GM18508 (cell line): Measurements from ENCODE around the gene AIDA.
A peak's percentile ranks its signal among the peaks of the same experiment; 100 is the strongest.
"Not testable (repeated sequence)": the region's sequence is repeated elsewhere in the genome, so short reads cannot be mapped to it uniquely, and the experiment has no call there.

Experiments
- ATAC-seq: cut with Tn5 transposase; IDR thresholded peaks from one replicate; pipeline ENCODE4 v1.9.1; 2021; ENCODE audit warnings: moderate number of reproducible peaks; ENCODE audit not compliant: insufficient read depth, unreplicated experiment

The AIDA gene

GRCh38 chr1:222713091-222713961, 1.0 kb upstream of the AIDA start:
- ATAC-seq = peak; percentile 38

DNA sequence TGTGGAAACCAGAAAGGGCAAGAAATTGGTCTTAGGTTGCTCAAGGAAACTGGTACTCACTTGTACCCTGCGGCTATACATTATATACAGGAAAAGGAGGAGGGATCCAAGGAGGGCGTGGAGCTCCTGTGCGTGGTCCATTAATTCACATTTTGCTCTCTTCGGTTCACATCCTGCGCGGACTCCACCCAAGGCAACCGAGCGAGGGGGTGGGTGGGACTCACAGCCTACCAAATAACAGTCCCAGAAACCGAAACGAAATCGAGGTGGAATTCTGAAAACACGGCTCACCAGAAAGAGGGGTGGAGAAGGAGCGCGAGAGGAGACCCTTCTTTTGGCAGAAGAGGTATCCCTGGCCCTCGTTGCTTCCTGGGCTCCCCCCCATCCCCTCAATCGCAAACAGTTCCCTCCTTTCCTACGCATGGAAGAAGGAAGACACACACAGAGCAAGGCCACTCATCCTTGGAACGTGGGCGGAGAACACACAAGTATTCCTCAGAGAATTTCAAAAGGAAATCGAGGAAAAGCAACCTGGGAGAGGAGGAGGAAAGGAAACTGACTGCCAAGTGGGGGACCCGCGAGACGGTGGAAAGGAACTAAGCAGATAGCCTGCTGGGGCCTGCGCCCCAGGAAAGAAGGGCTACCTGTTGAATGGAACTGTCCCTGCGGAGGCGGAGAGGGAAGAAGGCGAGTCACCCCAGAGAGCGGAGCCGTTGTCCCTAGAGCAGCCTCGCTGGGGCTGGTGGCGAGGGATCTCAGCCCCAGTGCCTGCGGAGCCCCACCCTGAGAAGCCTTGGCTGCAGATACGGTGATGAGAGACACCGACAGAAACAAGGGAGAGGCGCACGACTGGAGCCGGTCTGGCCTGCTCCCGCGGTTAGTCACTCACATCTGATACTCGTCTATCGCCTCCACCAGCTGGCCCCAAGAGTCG, 705 bp downstream of the AIDA start:
- peak; percentile 20 for ATAC-seq

- ATAC-seq = no peak
Measured at GRCh38 chr1:222709700-222710153, 2.6 kb downstream of the AIDA start.

- no peak for ATAC-seq
Measured at GRCh38 chr1:222706815-222707214, 5.5 kb downstream of the AIDA start.

GRCh38 chr1:222704260-222704659, 8.0 kb downstream of the AIDA start:
- no peak for ATAC-seq

DNA sequence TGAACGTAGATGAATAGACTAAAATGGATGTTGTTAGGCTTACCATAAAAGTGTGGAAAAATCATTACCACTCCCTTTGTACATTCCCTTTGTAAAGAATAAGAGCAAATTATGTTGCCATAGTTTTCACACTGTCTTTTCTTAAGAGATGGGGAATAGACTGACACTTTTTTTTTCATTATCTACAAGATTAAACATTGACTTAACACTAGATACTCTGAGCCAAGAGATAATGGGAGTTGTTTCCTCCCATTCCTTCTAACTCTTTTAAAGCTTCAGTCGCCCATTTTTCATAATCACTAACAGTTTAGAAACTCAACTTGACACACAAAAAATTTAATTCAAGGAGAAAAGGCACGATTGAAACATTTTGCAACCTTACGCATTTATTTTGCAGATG, 10.1 kb downstream of the AIDA start:
- ATAC-seq = no peak

DNA sequence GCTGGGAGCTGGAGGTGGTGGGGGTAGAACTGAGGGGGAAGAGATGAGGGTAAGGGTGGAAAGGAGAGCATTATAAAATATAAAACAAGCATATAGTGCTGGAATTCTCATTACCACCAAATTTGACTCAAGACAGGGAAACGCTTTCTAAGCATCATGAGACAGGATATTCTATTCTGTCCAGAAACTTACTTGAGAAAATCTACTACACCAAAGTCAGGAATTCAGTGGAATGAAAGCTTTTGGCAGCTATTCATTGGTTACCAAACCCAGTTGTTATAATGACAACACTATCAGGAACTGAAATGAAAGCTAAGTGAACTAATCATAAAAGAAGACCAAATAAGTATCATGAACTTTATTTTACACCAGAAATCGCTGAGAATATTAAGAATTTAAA, 14.5 kb downstream of the AIDA start:
- no peak for ATAC-seq

DNA sequence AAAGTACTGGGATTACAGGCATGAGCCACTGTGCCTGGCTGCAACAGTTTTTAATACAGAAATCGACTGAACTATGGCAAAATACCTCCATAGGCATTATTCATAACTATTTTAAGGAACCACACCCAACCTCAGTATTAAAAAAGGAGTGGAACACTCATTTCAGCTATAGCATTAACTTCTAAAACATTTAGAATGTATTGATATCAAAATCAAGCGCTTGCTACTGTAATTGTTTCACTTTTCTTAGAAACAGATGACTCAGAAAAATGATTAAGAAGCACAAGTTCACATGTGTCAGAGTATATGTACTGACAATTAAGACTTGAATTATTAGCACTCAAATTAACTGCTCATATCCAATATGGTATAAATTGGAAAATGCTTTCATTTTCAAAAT, 15.1 kb downstream of the AIDA start:
- ATAC-seq = no peak

DNA sequence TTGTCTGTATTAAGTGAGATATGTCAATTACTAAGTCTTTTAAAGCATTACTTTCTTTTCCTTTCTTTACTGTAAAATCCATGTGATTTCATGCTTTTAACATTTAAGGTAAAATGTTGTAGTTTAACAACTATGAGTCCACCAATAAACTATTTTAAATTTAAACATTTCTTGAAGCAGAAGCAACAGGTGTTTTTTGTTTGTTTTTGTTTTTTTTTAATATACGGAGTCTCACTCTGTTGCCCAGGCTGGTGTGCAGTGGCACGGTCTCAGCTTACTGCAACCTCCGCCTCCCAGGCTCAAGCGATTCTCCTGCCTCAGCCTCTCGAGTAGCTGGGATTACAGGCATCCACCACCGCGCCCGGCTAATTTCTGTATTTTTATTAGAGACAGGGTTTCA, 15.6 kb downstream of the AIDA start:
- no peak for ATAC-seq

DNA sequence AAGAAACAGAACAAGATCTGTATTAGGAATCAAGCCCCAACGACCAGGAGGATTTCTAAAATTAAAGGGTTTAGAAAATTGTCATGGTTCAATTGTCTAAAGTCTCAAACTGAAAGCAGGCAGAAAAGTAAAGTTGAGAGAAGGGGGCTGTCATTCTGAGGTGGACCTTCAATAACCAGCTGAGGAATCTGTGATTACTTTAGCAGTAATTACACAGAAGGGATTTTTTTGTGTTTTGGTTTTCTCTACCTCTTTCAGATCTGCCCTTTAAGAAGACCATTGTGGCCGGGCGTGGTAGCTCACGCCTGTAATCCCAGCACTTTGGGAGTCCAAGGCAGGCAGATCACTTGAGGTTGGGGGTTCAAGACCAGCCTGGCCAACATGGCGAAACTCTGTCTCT, 17.4 kb downstream of the AIDA start:
- no peak for ATAC-seq

GRCh38 chr1:222691016-222691415, 21.3 kb downstream of the AIDA start:
- no peak for ATAC-seq

DNA sequence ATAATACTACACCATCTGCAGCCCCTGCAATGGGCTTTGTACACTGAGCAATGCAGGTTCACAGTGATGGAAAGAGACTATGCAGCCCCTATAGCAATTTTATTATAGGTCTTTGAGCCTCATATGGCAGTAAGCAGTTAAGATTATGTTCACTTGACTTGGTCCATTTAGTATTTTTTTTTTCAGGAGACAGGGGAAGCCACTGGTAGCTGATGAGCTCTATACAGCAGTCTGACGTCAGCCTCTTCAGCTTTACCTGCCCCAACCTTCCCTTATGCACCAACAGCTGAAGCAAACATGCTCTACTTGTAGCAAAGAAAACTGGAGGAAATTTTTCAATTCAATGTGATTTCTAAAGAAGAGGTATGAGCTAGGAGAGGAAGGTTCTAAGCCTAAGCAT, 32.2 kb downstream of the AIDA start:
- ATAC-seq = no peak

DNA sequence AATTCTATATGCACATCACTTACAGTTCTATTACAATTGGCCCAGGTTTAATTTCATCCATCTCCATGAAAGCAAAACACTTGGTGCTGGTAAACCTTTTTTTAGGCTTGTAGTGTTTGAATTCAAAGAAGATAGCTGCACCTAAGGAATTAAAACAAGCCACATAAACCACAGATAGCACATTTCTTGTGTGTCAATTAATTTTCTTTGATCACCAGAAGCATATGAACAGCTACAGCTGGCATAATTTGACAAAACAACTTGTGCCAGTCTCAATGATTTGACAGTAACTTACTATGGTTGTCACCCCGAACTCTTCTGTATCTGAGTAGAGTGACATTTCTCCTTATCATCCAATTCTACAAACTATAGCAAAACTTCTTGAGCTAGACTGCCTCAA, 42.2 kb downstream of the AIDA start:
- ATAC-seq = no peak

- ATAC-seq = not testable (repeated sequence)
Measured at GRCh38 chr1:222669107-222669506, 43.2 kb downstream of the AIDA start.

DNA sequence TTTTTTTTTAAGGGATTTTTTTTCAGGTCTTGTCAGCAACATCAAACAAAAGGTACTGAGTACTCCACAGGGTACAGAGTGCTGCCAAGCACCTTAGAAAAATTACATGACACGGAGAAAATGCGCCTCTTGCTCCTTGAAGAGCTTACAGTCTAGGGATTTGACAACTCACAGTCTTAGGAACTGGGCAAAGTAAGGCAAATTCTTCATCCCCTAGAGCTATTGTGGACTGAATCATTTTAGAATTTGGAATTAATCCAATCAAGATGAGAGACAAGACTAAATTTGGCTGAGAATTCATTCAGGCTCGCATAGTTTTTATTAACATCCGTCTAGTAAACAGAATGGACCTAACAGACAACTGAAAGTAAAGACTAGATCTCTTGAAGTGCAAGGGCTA, 44.1 kb downstream of the AIDA start:
- not testable (repeated sequence) for ATAC-seq

DNA sequence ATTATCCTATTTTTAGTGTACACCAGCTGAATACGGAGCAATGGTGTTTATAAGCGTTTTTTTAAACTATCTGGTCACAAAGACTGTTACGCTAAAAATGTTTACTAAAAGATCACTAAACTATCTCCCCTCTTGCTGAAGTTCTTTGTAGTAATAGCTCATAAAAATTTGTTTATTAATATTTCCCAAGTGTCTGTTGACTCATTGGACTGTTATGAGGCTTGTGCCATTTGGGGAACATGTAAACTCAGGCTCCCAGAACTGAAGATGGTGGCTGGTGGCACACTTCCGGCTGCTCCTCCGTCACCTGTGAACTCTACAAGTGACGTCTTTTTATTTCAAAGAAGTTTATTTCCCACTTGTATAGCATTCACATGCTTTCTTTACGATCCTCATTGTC, 46.3 kb downstream of the AIDA start:
- no peak for ATAC-seq

- ATAC-seq = no peak
Measured at GRCh38 chr1:222663431-222663934, 48.8 kb downstream of the AIDA start.

GRCh38 chr1:222657899-222658298, 54.4 kb downstream of the AIDA start:
- ATAC-seq = no peak

DNA sequence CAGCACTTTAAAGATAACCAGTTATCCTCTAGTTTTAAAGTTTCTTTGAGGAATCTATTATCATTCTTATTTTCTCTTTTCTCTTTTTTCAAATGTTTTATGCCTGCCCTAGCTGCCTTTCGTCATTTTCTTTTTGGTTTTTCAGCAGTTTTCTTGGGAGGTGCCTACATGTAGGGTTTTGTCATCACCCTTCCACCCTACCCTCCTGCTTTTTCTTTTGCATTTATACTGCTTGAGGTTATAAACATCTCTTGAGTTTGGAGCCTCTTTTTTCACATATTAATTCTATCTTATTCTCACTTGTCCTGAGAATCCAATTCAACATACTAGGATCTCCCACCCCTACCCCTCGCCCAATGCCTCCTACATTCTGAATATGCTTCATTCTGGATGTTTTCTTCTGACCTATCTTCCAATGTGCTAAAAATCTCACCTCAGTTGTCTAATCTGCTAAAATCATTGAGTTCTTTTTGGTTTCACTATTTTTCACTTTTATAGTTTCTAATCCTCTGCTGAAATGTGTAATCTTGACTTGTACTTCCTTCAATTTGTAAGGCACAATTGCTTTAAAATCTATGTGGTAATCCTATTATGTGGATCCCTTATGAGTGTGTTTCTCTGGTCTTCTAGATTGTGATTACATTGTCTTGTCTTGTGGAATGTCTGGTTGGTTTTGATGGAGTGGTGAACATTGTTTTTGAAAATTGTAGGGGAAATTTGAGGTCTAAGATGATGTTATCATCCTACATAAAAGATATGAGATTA, 55.7 kb downstream of the AIDA start:
- ATAC-seq = no peak

GRCh38 chr1:222654849-222655248, 57.4 kb downstream of the AIDA start:
- ATAC-seq = peak; percentile 88
